RWPE2 (cell line): Measurements from ENCODE around the gene ZNF107.
"Not testable (repeated sequence)": the region's sequence is repeated elsewhere in the genome, so short reads cannot be mapped to it uniquely, and the experiment has no call there.

Experiments
- ATAC-seq: fragments of 200-7000 bp; cut with Tn5 transposase; 3 replicates; pipeline ENCODE4 v1.9.1; 2021; ENCODE audit warnings: low read depth
- DNase-seq: peaks from one replicate; pipeline ENCODE4 v3.0.0-alpha.2; 2020; ENCODE audit warnings: low spot score
- H3K27ac ChIP-seq: fragments of 450-650 bp; 2 replicates; pipeline ENCODE4 v1.5.1; 2017; ENCODE audit warnings: mild to moderate bottlenecking; ENCODE audit not compliant: poor library complexity, severe bottlenecking
- H3K27me3 ChIP-seq: fragments of 250-450 bp; sonication (Bioruptor Pico); 2 replicates; pipeline ENCODE4 v1.5.1; 2021; ENCODE audit warnings: mild to moderate bottlenecking, moderate library complexity; ENCODE audit not compliant: insufficient read depth, poor library complexity, severe bottlenecking
- H3K36me3 ChIP-seq: fragments of 250-450 bp; sonication (Bioruptor Pico); 2 replicates; pipeline ENCODE4 v1.5.1; 2020; ENCODE audit warnings: low read depth, mild to moderate bottlenecking, moderate library complexity
- H3K4me1 ChIP-seq: fragments of 250-450 bp; sonication (Bioruptor Pico); 2 replicates; pipeline ENCODE4 v1.5.1; 2021; ENCODE audit warnings: mild to moderate bottlenecking, moderate library complexity; ENCODE audit not compliant: insufficient read depth, poor library complexity, severe bottlenecking
- H3K4me3 ChIP-seq: fragments of 250-450 bp; sonication (Bioruptor Pico); 2 replicates; pipeline ENCODE4 v1.5.1; 2021; ENCODE audit warnings: mild to moderate bottlenecking, moderate library complexity; ENCODE audit not compliant: severe bottlenecking
- H3K9me3 ChIP-seq: fragments of 250-450 bp; sonication (Bioruptor Pico); 2 replicates; pipeline ENCODE4 v1.5.1; 2021; ENCODE audit warnings: mild to moderate bottlenecking, moderate library complexity; ENCODE audit not compliant: severe bottlenecking
- CTCF ChIP-seq: fragments of 450-650 bp; IDR thresholded peaks from one replicate; pipeline ENCODE4 v1.5.1; 2017; ENCODE audit warnings: mild to moderate bottlenecking, moderate library complexity; ENCODE audit not compliant: poor library complexity, severe bottlenecking

Gene ZNF107

GRCh38 chr7:64653721-64654401 is 12.1 kb upstream of the ZNF107 start:
- no peak for ATAC-seq
- Histone ChIP-seq H3K36me3 (no peaks in the 10 kb centered on the region), H3K9me3 (no peaks in the 10 kb centered on the region), H3K27ac (no peak overlapping the region), H3K4me1 (no peaks in the 10 kb centered on the region), H3K27me3 (no peaks in the 10 kb centered on the region), H3K4me3 (no peak overlapping the region)
- DNase-seq: no peak
- no peak for TF ChIP-seq CTCF

GRCh38 chr7:64654796-64655548 is 11.0 kb upstream of the ZNF107 start:
- Histone ChIP-seq H3K36me3 (no peaks in the 10 kb centered on the region), H3K9me3 (no peaks in the 10 kb centered on the region), H3K27me3 (no peaks in the 10 kb centered on the region), H3K4me3 (no peak overlapping the region), H3K4me1 (no peaks in the 10 kb centered on the region), H3K27ac (no peak overlapping the region)
- DNase-seq (no peak), ATAC-seq (no peak)
- TF ChIP-seq CTCF: no peak

- no peak overlapping the region for H3K4me3 ChIP-seq
- no peak for ATAC-seq
Measured at GRCh38 chr7:64655811-64656210, 10.1 kb upstream of the ZNF107 start.

GRCh38 chr7:64656489-64656888 is 9.4 kb upstream of the ZNF107 start:
- Histone ChIP-seq H3K27me3 (no peaks in the 10 kb centered on the region), H3K27ac (no peak overlapping the region), H3K9me3 (no peaks in the 10 kb centered on the region), H3K4me1 (no peaks in the 10 kb centered on the region), H3K36me3 (no peaks in the 10 kb centered on the region), H3K4me3 (no peak overlapping the region)
- TF ChIP-seq CTCF: no peak
- DNase-seq (no peak), ATAC-seq (no peak)

More at GRCh38 chr7:64655811-64656210, 10.1 kb upstream of the ZNF107 start:
- Histone ChIP-seq H3K27ac (no peak overlapping the region), H3K4me1 (no peaks in the 10 kb centered on the region), H3K27me3 (no peaks in the 10 kb centered on the region), H3K9me3 (no peaks in the 10 kb centered on the region), H3K36me3 (no peaks in the 10 kb centered on the region)
- DNase-seq: no peak
- TF ChIP-seq CTCF: no peak

GRCh38 chr7:64662091-64662490 is 3.8 kb upstream of the ZNF107 start:
- not testable (repeated sequence) for H3K4me1 ChIP-seq, H3K9me3 ChIP-seq, H3K4me3 ChIP-seq, H3K27ac ChIP-seq, ATAC-seq, H3K36me3 ChIP-seq, DNase-seq, H3K27me3 ChIP-seq
